ENCODE results near the gene CCDC134. TPM values are rescaled to one million over a fixed set of nuclear protein-coding genes. Genes with fewer than 3 reads are reported as not detected.

Gene CCDC134
- total and polyA plus RNA-seq, 2 donors (not counting 3 experiments of a cell fraction or from before 2014, with no cell fraction given) = 4.5 to 8.4 TPM

DNA sequence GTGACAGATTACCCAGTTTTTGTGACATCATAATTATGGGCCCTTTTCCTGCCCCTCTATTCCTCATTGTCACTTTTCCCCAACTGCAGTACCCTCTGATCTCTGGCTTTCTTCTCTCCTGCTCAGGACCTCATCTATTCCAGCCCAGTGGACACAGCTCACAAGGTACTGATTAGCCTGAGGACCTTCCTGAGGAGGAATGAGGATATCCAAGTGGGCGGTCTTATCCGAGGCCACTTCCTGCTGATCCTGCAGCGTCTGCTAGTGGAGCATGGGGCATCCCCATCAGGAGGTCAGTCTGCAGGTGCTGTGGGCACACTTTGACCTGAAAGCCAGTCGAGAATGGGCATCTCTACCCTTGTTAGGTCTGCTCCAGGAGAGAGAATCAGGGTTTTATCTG is 24.5 kb upstream of the CCDC134 start:
- intact Hi-C loops (cut with micrococcal nuclease) = no loop called here
- H3K36me3 ChIP-seq (ENCODE audit: control insufficient read depth in 2 of 2, extremely low read depth in 1 of 2, insufficient read depth in 2 of 2, low read length in 2 of 2) = no peaks in the 10 kb centered on the region
- no peaks in the 10 kb centered on the region for H3K27me3 ChIP-seq (ENCODE audit: control insufficient read depth in 2 of 2, insufficient read depth in 2 of 2, low read length in 2 of 2)
- peak overlapping the region; percentile 25 for H2AFZ ChIP-seq (ENCODE audit: low read depth, low read length)
- no peak for TF ChIP-seq FOS (IDR thresholded peaks at IDR 0.05; ENCODE audit: borderline replicate concordance, insufficient read depth, low read length)
- TF ChIP-seq POLR2AphosphoS5 (IDR thresholded peaks at IDR 0.05; ENCODE audit: insufficient read depth, low read depth, low read length) = no peak
- no peak for TF ChIP-seq EZH2 (IDR thresholded peaks at IDR 0.05; ENCODE audit: borderline replicate concordance, low read depth, low read length, severe bottlenecking)
- no peak for TF ChIP-seq JUN (IDR thresholded peaks at IDR 0.05; ENCODE audit: borderline replicate concordance, insufficient read depth, insufficient read length, low read depth)
- TF ChIP-seq, protein P1, sequence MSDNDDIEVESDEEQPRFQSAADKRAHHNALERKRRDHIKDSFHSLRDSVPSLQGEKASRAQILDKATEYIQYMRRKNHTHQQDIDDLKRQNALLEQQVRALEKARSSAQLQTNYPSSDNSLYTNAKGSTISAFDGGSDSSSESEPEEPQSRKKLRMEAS (IDR thresholded peaks at IDR 0.05; ENCODE audit: insufficient read depth, insufficient read length) = no peak
- no peak for TF ChIP-seq MYC (IDR thresholded peaks at IDR 0.05; ENCODE audit: low read depth, low read length)
- TF ChIP-seq, protein P2, sequence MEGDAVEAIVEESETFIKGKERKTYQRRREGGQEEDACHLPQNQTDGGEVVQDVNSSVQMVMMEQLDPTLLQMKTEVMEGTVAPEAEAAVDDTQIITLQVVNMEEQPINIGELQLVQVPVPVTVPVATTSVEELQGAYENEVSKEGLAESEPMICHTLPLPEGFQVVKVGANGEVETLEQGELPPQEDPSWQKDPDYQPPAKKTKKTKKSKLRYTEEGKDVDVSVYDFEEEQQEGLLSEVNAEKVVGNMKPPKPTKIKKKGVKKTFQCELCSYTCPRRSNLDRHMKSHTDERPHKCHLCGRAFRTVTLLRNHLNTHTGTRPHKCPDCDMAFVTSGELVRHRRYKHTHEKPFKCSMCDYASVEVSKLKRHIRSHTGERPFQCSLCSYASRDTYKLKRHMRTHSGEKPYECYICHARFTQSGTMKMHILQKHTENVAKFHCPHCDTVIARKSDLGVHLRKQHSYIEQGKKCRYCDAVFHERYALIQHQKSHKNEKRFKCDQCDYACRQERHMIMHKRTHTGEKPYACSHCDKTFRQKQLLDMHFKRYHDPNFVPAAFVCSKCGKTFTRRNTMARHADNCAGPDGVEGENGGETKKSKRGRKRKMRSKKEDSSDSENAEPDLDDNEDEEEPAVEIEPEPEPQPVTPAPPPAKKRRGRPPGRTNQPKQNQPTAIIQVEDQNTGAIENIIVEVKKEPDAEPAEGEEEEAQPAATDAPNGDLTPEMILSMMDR (IDR thresholded peaks at IDR 0.05; ENCODE audit: extremely low read depth in 1 of 2, insufficient read depth in 1 of 2, low read depth in 1 of 2, low read length in 2 of 2) = no peak
- no peak for TF ChIP-seq POLR2A (IDR thresholded peaks at IDR 0.05; ENCODE audit: low read depth, low read length)
- TF ChIP-seq GATA2 (IDR thresholded peaks at IDR 0.05; ENCODE audit: insufficient read depth, insufficient read length, low read depth, low read length) = no peak
- no peak overlapping the region for H3K27ac ChIP-seq (ENCODE audit: insufficient read depth, low read depth, low read length)
- FAIRE-seq = no peak
- dilution Hi-C loops (cut with MboI; ENCODE audit: extremely low pct_ligation_motif_present, low sequenced_read_pairs) = no loop called here
- no peak overlapping the region for H3K4me3 ChIP-seq (replicated peaks in 1 of 3; ENCODE audit: insufficient read depth in 1 of 3, low read depth in 1 of 3, low read length in 3 of 3)
- ChIA-PET POLR2A (no interaction called here), CTCF (interaction anchor here (0.8 to 2.5 kb wide), 3 partner anchors 11 to 30 kb away, joined by 3 to 13 read pairs (median 3); no protein-coding TSS in a partner anchor)
- peaks cover 4% of the 10 kb centered on the region for H3K4me1 ChIP-seq (ENCODE audit: control insufficient read depth, extremely low read depth, insufficient read depth, low read length)
- no peaks in the 10 kb centered on the region for H3K9me3 ChIP-seq (replicated peaks; ENCODE audit: control insufficient read depth, insufficient read depth, low read length)
- no peak overlapping the region for H3K9ac ChIP-seq (replicated peaks; ENCODE audit: extremely low read depth, insufficient read depth, low read length)
- no TSS peak for BruUV-seq (replicated peaks)
- DNase-seq (ENCODE audit: low read depth, low spot score) = no peak
- no peaks in the 10 kb centered on the region for H3K79me2 ChIP-seq (ENCODE audit: control insufficient read depth, insufficient read depth, low read length)
- no peak overlapping the region for H3K4me2 ChIP-seq (ENCODE audit: insufficient read depth, low read length)
- no peaks in the 10 kb centered on the region for H4K20me1 ChIP-seq (replicated peaks; ENCODE audit: control insufficient read depth, extremely low read depth, insufficient read depth, low read length)
- no peaks in the 10 kb centered on the region for H3K9me1 ChIP-seq (replicated peaks; ENCODE audit: control insufficient read depth, extremely low read depth, insufficient read depth, low read length)
